Erythroblast (primary cell): ENCODE results near the gene TAF15.

Experiments
- GATA1 ChIP-seq: IDR thresholded peaks from 2 replicates; pipeline ENCODE4 v1.6.1; 2011; ENCODE audit warnings: low read depth, mild to moderate bottlenecking, control low read depth, low read length, moderate library complexity
- POLR2A ChIP-seq: IDR thresholded peaks from 2 replicates; pipeline ENCODE4 v1.6.1; 2011; ENCODE audit warnings: mild to moderate bottlenecking, low read length

DNA sequence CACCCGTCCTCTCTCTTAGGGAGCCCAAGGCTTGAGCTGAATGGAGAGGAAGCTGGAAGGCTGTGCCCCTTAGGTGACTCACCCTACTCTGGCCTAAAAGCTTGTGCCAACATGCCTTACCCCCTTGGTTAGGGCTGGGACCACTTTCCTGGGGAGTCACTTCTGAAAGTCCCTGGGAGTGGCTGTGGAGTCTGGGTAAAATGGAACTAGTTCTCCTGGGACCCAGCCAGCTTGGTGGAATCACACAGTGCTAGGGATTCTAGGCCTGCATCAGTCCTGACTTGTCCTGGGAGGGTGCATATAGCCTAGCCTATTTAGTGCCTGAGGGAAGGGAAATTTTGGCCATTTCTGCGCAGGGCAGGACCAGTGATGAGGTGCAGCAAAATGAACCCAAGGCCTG is 24.4 kb upstream of the TAF15 start:
- TF ChIP-seq POLR2A (no peak), GATA1 (no peak)
